Stimulated activated CD8-positive, alpha-beta memory T cell treated with anti-CD3 and anti-CD28 coated beads, Interleukin-7, amount 100 ng/mL, for 48 hours (primary cell): Measurements from ENCODE around the gene SUGCT.

Source experiments
- DNase-seq, 2 donors: peaks; one replicate each; pipeline ENCODE4 v3.0.0-alpha.2; 2020; ENCODE audit warnings: low read depth in 1 of 2; ENCODE audit errors: extremely low read depth in 1 of 2

The SUGCT gene

DNA sequence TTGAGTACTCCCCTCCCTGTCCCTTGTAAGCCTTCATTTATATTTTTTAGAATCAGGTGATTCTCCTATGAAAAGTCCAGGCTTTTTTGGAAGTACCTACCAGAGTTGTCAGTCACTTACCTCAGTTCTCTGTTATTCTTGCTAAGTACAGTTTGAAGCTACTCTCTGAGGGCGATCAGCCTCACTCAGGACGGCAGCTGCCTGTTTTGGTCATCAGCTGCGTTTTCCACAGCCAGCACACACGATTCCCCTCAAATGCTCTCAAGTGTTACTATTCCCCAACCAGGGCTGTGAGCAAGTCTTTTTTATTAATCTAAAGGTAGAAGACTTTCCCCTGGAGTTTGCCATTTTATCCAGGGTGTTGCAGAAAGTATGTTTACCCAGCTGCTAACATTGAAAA is 328.6 kb downstream of the SUGCT start:
- DNase-seq, result no peak

DNA sequence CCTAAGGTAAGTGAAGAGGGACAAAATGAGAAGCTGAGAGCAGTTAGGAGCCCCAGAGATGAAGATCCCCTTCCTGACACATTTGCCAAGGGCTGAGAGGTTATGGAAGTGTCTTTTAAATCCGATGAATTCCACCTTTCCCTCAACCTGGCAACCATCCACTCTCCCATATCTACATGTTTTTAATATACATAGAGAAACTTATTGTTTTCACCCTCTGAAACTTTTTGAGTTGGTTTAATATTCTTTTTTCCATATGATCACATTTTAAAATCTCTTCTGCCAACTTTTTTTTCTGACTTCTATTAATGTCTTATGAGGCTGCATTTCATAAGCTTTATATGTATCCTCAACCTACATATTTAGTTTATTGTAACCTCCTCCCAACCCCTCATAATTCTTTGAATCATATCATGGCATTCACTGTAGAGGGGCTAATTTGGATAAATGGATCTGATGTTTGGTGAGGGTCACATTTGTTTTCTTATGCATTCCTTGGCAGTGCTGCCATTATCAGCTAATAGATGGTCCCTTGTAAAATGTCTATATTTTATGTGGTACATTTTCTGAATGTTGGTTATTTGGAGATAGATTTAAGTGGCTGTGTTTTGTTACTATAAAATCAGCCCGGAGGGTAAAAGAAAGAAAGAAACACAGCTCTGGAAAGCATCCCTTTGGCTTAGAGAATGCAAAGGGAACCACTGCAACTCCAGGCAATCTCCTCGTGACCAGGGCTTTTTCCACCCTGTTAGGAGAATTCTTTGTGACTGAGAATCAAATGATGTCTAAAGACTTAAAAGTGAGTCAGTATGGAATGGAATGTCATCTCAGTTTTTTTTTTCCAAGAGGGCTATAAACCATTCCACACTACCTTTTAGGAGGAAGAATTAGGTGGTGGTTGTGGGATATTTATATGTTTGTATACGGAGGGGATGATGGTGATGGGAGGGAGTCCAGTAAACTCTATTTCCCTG is 334.4 kb downstream of the SUGCT start:
- DNase-seq, result no peak

DNA sequence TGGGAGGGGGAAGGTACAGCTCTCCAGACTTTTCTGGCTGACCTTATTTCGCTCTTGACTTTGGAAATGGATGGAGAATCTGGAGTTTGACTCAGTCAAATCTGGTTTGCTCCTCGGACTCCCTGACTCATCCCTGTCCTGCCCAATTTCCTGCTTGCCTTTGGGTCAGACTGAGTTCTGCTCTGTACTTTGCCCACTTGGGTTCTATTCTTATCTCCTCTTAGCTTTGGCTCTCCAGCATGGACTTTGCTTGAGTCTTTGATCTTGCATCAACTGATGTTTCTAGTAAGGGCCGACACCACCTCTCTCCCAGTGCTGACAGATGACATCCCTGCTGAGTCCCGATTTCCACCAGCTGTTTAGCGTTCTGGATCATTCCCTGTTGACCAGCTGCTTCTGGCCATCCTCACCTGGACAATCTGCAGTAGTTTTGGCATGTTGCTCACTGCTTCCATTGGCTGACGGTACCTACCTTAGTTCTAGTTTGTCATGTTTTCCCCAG is 335.3 kb downstream of the SUGCT start:
- DNase-seq, result no peak

DNA sequence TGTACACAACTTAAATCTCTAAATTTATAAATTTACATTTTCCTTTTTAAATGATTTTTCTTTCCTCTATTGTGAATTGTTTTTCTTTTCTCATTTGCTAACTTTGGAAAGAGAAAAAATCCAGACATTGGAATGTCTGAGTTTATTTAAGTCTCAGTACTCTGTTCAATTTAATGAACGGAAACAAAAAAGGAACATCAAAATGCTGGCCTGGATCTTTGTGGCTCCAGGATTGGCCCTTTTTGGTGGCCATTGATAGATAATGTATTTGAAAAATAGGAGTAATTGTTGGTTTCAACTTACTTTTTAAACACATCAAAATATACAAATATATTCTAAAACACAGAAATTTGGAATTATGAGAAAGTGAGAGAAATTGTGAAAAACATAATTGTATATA is 336.0 kb downstream of the SUGCT start:
- DNase-seq, result no peak

DNA sequence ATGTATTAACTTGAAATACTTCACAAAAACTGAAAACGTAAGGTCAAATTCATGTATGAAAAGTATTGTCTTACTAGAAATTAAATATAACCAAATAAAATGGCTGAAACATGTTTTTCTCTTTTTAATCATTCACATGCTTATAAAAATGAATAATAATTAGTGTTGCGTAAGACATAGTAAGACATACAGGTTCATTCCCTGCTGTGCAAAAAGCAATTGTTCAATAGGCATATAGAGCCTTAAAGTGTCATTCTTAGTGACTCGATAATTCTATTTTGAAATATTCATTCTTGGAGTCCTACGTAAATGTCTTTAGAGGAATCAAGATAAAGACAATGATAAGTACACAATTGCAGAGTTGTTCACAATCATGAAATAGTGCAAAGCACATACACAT is 337.1 kb downstream of the SUGCT start:
- no peak for DNase-seq

DNA sequence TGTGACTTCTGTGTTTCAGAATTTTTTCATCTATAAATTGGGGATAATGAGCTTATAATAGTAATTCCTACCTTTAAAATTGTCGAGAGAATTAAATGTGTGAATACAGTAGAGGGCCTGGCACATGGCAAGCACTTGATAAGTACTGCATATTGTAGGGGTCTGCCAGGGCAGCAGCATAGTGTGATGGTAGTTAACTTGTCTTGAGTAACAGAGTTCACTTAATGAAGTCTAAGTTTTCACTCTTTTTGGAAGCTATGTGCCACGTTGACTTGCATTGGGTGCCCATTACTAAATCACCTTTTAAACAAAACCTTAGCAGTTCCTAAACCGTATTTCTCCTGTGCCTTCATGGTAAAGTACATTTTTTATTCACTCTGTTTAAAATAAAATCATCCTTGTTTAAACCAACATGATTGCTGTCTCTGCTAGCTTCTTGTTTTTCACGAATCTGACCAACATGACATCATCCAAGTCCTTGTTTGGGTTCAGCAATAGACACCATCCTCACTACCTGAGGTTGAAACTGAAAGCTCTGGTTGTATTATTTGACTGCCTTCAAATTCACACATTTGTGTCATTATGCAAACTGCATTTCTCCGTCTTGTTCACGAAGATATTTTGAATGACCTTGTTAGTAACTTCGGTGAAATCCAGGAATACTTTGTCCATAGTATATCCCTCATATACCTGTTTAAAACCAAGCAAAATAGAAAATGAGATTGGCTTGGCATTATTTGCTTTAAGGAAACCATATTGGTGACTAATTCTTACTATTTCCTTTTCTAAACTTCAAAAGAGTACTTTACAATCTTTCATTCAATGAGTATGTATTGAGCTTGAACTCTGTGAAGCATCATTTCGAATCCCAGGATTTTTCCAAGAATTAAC is 340.2 kb downstream of the SUGCT start:
- no peak for DNase-seq

DNA sequence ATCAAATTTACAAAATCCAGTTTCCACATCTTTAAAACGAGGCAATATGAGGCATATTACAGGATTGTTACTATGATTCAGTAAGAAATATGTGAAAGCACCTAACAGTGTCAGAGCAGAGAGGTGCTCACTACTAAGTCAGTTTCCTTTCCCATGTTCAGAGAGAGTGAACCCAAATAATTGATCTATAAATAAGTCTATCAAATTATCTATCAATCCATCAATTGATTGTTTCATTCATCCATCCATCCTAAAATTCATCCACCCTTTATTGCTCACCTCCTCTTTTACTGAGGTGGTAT is 340.8 kb downstream of the SUGCT start:
- no peak for DNase-seq

DNA sequence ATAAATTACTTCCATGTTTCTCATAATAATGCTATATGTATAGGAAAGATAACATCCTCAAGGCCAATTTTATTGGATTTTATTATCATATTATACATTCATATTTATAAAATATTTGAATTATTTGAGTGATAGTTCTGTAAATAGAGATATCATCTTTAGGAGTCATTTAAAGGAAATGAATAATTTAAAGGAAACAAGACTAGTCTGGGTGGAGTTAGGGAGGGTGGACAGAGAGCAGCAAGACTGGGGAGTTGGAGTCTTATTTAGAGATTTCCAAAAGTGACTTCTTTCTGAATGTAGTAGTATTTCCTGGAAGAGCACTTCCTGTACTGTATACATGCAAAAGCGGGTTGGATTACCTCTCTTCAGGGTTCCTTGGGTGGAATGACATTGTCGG is 342.3 kb downstream of the SUGCT start:
- DNase-seq, result no peak

DNA sequence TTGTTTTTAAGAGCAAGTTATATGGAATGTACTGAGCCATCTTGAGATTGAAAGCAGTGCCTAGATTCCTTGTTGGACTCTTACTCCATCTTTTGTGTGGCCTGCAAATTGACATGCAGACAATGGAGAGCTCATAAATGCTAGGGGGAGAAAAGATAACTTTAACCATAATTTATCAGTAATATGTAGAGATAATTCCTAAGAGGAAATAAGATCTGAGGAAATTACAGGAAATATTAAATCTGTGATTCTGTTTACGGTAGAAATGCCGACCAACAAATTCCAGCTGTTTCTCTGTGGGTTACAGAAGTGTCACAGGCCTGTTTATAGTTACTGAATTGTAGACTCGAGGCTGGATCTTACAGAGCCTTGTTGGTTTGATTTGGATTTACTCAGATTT is 348.0 kb downstream of the SUGCT start:
- DNase-seq, result no peak

DNA sequence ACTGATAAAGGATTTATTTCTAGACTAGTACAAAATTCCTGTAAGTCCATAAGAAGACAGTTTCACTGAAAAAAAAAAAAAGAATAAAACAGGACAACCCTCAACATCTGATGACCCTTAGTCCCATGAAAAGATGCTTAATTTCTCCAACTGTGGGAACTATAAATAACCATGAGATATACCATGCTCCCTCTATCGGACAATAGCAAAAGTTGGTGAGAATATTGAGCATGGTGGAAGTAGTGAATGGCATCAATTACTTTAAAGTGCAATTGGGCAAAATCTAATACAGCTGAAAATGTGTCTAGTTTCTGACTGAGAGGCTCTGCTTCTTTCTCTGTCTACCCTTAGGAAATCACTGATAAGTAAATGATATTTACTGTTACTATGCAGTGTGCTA is 348.8 kb downstream of the SUGCT start:
- DNase-seq, result no peak

DNA sequence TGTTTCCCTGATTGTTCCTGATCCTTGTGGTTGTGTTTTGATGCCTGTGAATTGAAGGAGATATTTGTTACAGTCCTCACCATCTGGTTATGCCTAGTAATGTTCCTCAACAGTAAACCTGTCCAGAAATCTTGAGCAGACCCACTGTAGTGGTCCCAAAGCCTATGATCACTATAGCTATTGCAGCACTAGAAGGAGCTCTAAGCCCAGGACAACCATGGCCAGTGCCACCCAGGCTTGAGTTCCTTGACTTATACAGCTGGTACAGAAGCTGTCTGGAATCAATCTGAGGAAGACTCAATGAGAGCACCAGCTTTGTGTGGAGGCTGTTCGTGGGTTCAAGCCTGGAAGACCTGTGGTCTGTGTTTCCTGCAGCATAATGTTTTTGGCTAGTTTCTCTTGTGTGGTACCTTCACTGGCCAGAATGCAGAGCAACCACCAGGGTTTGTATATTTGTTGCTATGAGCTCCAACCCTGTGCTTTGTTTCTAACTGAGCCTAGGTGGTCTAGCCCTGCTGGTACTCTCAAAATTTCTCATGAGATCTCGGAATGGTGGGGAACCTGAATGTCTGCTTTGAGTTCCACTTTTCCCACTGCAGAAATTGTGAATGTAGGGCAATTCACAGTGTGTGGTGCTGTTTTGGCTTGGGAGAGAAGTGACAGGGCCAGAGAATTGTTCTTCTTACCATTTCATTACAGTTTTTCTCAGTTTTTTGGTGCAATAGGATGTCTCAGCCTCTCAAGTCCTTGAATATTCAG is 355.2 kb downstream of the SUGCT start:
- no peak for DNase-seq

DNA sequence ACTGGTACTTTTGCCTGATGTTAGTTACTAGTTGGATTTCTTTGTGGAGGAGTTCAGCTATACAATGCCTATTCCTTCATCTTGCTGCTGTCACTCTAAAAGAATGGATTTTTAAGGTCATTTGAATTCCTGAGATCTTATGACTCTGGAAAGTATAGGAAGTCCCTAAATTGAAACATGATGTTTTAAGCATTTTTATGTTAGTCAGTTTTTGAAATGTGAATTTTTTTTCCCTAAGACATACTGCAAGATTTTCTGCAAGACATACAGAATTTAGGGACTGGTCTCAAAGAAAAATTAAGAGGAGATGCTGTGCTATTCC is 355.8 kb downstream of the SUGCT start:
- no peak for DNase-seq

DNA sequence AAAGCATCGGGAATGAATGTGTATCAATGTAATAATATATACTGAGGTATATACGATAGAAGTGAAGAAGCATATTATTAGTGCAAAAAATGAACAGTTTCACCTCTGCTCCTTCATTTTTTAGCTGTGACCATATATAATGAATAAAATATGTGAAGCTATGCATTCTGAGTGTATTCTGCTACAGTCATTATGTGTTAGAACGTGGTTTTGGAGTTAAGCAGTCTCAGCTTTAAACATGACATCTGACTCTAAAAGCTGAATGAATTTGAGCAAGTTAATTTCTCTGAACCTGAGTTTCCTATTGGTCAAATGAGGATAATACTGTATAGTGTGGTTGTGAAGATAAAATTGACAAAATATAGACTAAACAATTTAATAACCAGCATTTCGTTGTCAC is 358.1 kb downstream of the SUGCT start:
- DNase-seq, result no peak

DNA sequence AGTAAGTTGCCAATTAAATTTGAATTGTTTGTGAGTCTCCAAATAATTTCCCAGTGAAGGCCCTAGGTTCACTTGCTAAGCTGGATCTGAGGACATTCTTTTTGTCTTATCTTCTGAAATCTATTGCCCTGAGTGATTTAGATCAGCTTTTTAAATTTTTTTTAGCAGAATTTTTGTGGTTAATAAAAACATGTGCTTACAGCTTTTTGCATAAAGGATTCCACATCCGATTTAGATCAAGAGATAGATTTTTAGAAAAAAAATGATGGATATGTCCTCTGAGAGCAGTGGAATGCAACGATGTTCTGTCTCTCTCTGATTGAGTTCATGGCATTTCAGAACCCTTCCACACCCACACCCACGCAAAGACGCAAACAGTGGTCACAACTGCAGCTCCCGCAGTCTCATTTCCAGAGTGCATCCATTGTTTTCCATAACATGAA is 358.8 kb downstream of the SUGCT start:
- no peak for DNase-seq

DNA sequence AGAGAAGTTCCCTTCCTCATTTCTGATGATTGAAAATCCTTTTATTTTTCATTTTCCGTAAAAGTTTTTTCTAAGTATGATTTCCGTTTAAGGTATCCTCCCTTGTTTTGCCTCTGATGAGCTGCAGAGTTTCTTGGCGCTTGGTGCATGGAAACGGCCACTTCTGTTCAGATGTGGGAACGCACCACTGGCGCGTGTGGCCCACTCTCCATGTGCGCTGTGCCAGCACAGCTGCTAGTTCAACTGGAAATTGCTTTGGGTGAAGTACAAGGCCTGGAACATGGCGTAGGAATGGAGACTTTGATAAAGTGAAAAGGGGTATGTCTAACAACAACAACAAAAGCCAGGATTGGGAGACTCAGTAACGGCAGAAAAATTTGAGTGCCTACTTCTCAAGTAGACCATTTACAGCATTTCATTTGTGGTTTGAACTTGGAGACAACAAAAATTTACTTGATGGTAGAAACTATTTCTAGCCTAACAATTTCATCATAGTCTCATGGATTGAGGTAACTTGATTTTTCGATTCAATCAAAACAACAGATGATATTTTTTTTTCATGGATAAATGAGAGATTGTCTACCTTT is 364.2 kb downstream of the SUGCT start:
- DNase-seq, result no peak

DNA sequence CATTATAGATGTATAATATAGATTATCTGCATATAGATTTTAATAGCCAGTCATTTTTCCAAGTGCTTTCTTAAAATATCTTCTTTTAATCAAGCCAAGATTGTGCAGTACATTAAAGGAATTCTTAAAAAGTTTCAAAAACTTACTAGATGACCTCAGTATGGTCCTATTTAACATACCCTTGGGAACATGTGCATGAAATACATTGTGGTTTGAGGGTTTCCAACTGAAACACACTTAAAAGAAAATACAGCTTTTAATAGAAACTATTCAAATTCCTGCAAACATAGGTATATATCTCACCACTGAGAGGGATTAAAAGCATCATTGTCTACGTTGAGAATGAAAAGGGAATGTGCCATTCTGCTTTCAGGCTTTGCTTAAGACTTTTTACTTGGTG is 364.9 kb downstream of the SUGCT start:
- DNase-seq, result no peak

DNA sequence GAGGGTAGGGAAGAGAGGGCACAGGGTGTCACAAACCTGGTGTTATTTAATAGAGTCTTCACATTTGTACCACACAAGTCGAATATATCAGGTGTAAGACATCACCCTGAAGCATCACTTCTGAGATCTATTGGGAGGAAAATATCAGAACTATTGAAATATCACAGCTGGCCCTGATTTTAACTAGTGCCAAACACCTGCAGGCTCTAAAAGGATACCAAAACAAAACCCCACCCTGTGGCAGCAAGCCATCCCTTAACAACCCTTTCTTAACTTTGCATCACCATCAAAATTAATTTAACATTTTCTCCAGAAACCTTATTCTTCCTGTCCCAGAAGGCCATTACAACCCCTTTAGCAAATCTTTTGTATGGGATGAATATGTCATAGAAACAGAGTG is 365.4 kb downstream of the SUGCT start:
- DNase-seq, result no peak

DNA sequence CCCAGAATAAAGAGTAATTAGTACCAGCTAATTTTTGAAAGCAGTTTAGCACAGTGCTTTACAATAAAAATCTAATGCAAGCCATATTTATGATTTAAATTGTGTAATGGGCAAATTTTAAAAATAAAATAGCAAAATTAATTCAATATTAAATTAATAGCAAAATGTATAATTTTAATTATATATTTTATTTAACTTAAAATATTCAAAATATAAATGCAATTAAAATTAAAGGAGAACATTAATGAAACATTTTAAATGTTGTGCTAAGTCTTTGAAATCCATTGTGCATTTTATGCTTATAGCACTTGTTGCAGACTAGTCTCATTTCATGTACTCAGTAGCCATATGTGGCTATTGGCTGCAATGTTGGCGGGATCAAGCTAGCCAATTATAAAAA is 367.6 kb downstream of the SUGCT start:
- no peak for DNase-seq

DNA sequence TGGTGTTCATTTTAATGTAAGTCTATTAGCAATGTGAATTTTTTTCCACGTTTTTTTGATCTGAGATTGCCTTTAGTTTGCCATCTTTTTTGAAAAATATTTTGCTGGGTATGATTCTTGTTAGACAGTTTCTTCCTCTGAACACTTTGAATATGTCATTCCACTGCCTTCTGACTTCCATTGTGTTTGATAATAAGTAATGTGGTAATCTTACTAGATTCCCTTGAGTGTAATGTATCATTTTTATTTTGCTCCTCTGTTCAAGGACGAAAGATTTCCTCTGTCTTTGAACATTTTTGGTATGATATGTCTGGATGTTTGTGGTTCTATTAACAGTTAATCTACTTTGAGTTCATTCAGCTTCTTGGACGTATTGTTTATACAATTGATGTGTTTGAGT is 371.4 kb downstream of the SUGCT start:
- DNase-seq, result no peak

DNA sequence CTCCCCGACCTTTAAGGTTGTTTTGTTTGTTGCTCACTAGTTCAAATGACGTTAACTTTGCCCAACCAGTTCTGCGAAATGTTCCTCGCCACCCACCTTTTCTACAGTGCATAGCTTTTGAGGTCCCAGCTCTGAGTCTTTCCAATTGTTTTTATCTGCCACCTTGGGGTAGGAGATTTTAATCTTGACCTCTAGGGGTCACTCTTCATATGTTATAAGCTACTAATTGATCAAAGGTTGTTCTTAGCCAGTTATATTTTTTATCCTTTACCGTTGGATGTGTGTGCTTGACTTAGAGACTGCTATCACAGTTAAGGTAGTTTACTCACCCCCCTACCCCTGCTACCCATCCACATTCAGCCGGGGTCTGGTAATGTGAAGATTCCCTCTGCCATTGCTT is 372.4 kb downstream of the SUGCT start:
- no peak for DNase-seq
